NCI-H82 treated with DMSO at 0.1 percent for 48 hours (cell line): ENCODE results near the gene TTC7B.
"Not testable (repeated sequence)": the region's sequence is repeated elsewhere in the genome, so short reads cannot be mapped to it uniquely, and the experiment has no call there.

Source experiments
- DNase-seq: peaks from one replicate; lab custom pipeline; 2025; ENCODE audit not compliant: unreplicated experiment; lab: John Stamatoyannopoulos, UW

Gene TTC7B

GRCh38 chr14:90815822-90816662 lies at the start of gene TTC7B:
Gene TTC7B, minus strand, starts transcription at chr14:90816430. Its CDS starts 135 bp downstream, at chr14:90816295.
- DNase-seq: no peak

- DNase-seq: no peak
Measured at GRCh38 chr14:90864741-90865140, 48.5 kb upstream of the TTC7B start.

- DNase-seq: no peak
Measured at GRCh38 chr14:90858511-90858910, 42.3 kb upstream of the TTC7B start.

- no peak for DNase-seq
Measured at GRCh38 chr14:90857866-90858265, 41.6 kb upstream of the TTC7B start.

- not testable (repeated sequence) for DNase-seq
Measured at GRCh38 chr14:90856115-90856514, 39.9 kb upstream of the TTC7B start.

GRCh38 chr14:90853116-90853515 lies 36.9 kb upstream of the TTC7B start:
- no peak for DNase-seq

- no peak for DNase-seq
Measured at GRCh38 chr14:90851327-90852036, 35.3 kb upstream of the TTC7B start.

GRCh38 chr14:90850487-90850886 lies 34.3 kb upstream of the TTC7B start:
- no peak for DNase-seq

GRCh38 chr14:90849787-90850444 lies 33.7 kb upstream of the TTC7B start:
- DNase-seq: no peak

- DNase-seq: no peak
Measured at GRCh38 chr14:90848944-90849731, 32.9 kb upstream of the TTC7B start.

GRCh38 chr14:90846511-90846910 lies 30.3 kb upstream of the TTC7B start:
- no peak for DNase-seq

- DNase-seq: no peak
Measured at GRCh38 chr14:90844321-90844720, 28.1 kb upstream of the TTC7B start.

- no peak for DNase-seq
Measured at GRCh38 chr14:90842726-90843125, 26.5 kb upstream of the TTC7B start.

- DNase-seq: not testable (repeated sequence)
Measured at GRCh38 chr14:90840667-90841066, 24.4 kb upstream of the TTC7B start.

- DNase-seq: no peak
Measured at GRCh38 chr14:90839889-90840266, 23.6 kb upstream of the TTC7B start.

GRCh38 chr14:90839024-90839888 lies 23.0 kb upstream of the TTC7B start:
- DNase-seq: no peak

GRCh38 chr14:90838531-90838930 lies 22.3 kb upstream of the TTC7B start:
- DNase-seq: not testable (repeated sequence)

- no peak for DNase-seq
Measured at GRCh38 chr14:90837355-90837754, 21.1 kb upstream of the TTC7B start.

- DNase-seq: no peak
Measured at GRCh38 chr14:90836692-90837063, 20.4 kb upstream of the TTC7B start.

- no peak for DNase-seq
Measured at GRCh38 chr14:90831821-90832220, 15.6 kb upstream of the TTC7B start.
